GM12875 (cell line): ENCODE results near the gene HSCB.
A peak's percentile ranks its signal among the peaks of the same experiment; 100 is the strongest.

Source experiments
- H3K4me3 ChIP-seq: one replicate; pipeline ENCODE4 v1.5.1; 2011; ENCODE audit warnings: low read depth, low read length, control low read depth
- CTCF ChIP-seq: IDR thresholded peaks from 2 replicates; pipeline ENCODE4 v1.5.1; 2011; ENCODE audit warnings: low read depth, mild to moderate bottlenecking, control low read depth, inconsistent platforms, low read length, moderate library complexity, borderline replicate concordance; ENCODE audit not compliant: insufficient read depth

HSCB gene

GRCh38 chr22:28766628-28767027 is 24.8 kb downstream of the HSCB start:
- H3K4me3 ChIP-seq, result no peak overlapping the region
- TF ChIP-seq CTCF, result no peak

GRCh38 chr22:28768701-28769393 is 27.0 kb downstream of the HSCB start:
- TF ChIP-seq CTCF, result no peak
- H3K4me3 ChIP-seq, result no peak overlapping the region

GRCh38 chr22:28769394-28770085 is 27.7 kb downstream of the HSCB start:
- no peak overlapping the region for H3K4me3 ChIP-seq
- TF ChIP-seq CTCF, result no peak

GRCh38 chr22:28771195-28771791 is 29.5 kb downstream of the HSCB start:
- no peak overlapping the region for H3K4me3 ChIP-seq
- TF ChIP-seq CTCF, result no peak

GRCh38 chr22:28772633-28773460 is 31.0 kb downstream of the HSCB start, which contains the start of gene CCDC117:
Gene CCDC117, plus strand, starts transcription at chr22:28772695. Its CDS starts 155 bp downstream, at chr22:28772850.
- H3K4me3 ChIP-seq, result peak within 1 kb of the TSS; percentile 64
- peak; percentile 34; the same call in 1 of the 2 replicates for TF ChIP-seq CTCF

- H3K4me3 ChIP-seq, result peak overlapping the region; percentile 64
- TF ChIP-seq CTCF, result no peak
Measured at GRCh38 chr22:28773461-28773867, 31.6 kb downstream of the HSCB start.
